GM21786 (cell line): ENCODE measurements around the gene MBD3.

Experiments used
- ATAC-seq: cut with Tn5 transposase; IDR thresholded peaks from one replicate; pipeline ENCODE4 v1.9.1; 2021; ENCODE audit not compliant: unreplicated experiment

Gene MBD3

GRCh38 chr19:1574354-1575136, 18.1 kb downstream of the MBD3 start:
- ATAC-seq, result no peak

GRCh38 chr19:1572795-1573194, 19.9 kb downstream of the MBD3 start:
- no peak for ATAC-seq

- ATAC-seq, result no peak
Observed at GRCh38 chr19:1571358-1571757, 21.3 kb downstream of the MBD3 start.

GRCh38 chr19:1570836-1571235, 21.8 kb downstream of the MBD3 start:
- ATAC-seq, result no peak

GRCh38 chr19:1569997-1570396, 22.7 kb downstream of the MBD3 start:
- no peak for ATAC-seq

GRCh38 chr19:1568320-1569019, 24.2 kb downstream of the MBD3 start, which contains the start of gene MEX3D:
TSS of gene MEX3D (minus strand) at chr19:1568325. CDS start at chr19:1568058, 267 bp downstream.
- ATAC-seq, result no peak

GRCh38 chr19:1567848-1568227, 24.8 kb downstream of the MBD3 start:
- no peak for ATAC-seq

- no peak for ATAC-seq
Observed at GRCh38 chr19:1567116-1567847, 25.4 kb downstream of the MBD3 start.

GRCh38 chr19:1566392-1567115, 26.1 kb downstream of the MBD3 start:
- ATAC-seq, result no peak

GRCh38 chr19:1563251-1563650, 29.4 kb downstream of the MBD3 start:
- ATAC-seq, result no peak

GRCh38 chr19:1561236-1561842, 31.3 kb downstream of the MBD3 start:
- ATAC-seq, result no peak

- no peak for ATAC-seq
Observed at GRCh38 chr19:1560286-1560882, 32.3 kb downstream of the MBD3 start.

- no peak for ATAC-seq
Observed at GRCh38 chr19:1558552-1558951, 34.1 kb downstream of the MBD3 start.

- ATAC-seq, result no peak
Observed at GRCh38 chr19:1556390-1557070, 36.1 kb downstream of the MBD3 start.

- ATAC-seq, result no peak
Observed at GRCh38 chr19:1555487-1556389, 36.9 kb downstream of the MBD3 start.

- no peak for ATAC-seq
Observed at GRCh38 chr19:1554968-1555367, 37.7 kb downstream of the MBD3 start.

GRCh38 chr19:1553415-1553814, 39.2 kb downstream of the MBD3 start:
- ATAC-seq, result no peak
